HepG2 (cell line): Measurements from ENCODE around the gene NT5DC4.

Experiments
- CTCF ChIP-seq: sonication (generic); formaldehyde crosslinking; IDR thresholded peaks from 2 replicates; pipeline ENCODE4 v1.5.0; 2020; ENCODE audit warnings: mild to moderate bottlenecking, missing genetic modification reagents, moderate library complexity
- HDAC2 ChIP-seq: sonication (generic); formaldehyde crosslinking; IDR thresholded peaks from 2 replicates; pipeline ENCODE4 v1.4.0; 2020; ENCODE audit warnings: missing genetic modification reagents
- NCOA1 ChIP-seq: sonication (generic); formaldehyde crosslinking; IDR thresholded peaks from 2 replicates; pipeline ENCODE4 v1.9.0; 2021; ENCODE audit warnings: missing genetic modification reagents
- NCOA2 ChIP-seq: sonication (generic); formaldehyde crosslinking; IDR thresholded peaks from 2 replicates; pipeline ENCODE4 v1.8.0; 2022; ENCODE audit warnings: inconsistent platforms
- PBX2 ChIP-seq: IDR thresholded peaks from 2 replicates; pipeline ENCODE4 v1.6.1; 2016; ENCODE audit warnings: control low read depth
- POLR2A ChIP-seq, 2 experiments: IDR thresholded peaks; 2 replicates each; pipeline ENCODE4 v1.6.1; 2011; ENCODE audit warnings: low read depth in 2 of 2, low read length in 2 of 2, mild to moderate bottlenecking in 1 of 2, moderate library complexity in 1 of 2; ENCODE audit not compliant: insufficient read depth in 1 of 2
- SMYD3 ChIP-seq: sonication (generic); formaldehyde crosslinking; IDR thresholded peaks from 2 replicates; pipeline ENCODE4 v1.8.1; 2023; ENCODE audit warnings: mild to moderate bottlenecking, missing genetic modification reagents
- ZFP1 ChIP-seq: IDR thresholded peaks from 2 replicates; pipeline ENCODE4 v1.6.1; 2016
- ZNF782 ChIP-seq: sonication (generic); formaldehyde crosslinking; IDR thresholded peaks from 2 replicates; pipeline ENCODE4 v1.4.0; 2020; ENCODE audit warnings: missing genetic modification reagents, mild to moderate bottlenecking, borderline replicate concordance
- TF ChIP-seq, protein P1 (sequence below): sonication (generic); formaldehyde crosslinking; IDR thresholded peaks from 2 replicates; pipeline ENCODE4 v1.4.0; 2020; ENCODE audit warnings: mild to moderate bottlenecking, missing genetic modification reagents
- TF ChIP-seq, protein P2 (sequence below): sonication (generic); formaldehyde crosslinking; IDR thresholded peaks from 2 replicates; pipeline ENCODE4 v1.4.0; 2020; ENCODE audit warnings: mild to moderate bottlenecking, missing genetic modification reagents

DNA sequence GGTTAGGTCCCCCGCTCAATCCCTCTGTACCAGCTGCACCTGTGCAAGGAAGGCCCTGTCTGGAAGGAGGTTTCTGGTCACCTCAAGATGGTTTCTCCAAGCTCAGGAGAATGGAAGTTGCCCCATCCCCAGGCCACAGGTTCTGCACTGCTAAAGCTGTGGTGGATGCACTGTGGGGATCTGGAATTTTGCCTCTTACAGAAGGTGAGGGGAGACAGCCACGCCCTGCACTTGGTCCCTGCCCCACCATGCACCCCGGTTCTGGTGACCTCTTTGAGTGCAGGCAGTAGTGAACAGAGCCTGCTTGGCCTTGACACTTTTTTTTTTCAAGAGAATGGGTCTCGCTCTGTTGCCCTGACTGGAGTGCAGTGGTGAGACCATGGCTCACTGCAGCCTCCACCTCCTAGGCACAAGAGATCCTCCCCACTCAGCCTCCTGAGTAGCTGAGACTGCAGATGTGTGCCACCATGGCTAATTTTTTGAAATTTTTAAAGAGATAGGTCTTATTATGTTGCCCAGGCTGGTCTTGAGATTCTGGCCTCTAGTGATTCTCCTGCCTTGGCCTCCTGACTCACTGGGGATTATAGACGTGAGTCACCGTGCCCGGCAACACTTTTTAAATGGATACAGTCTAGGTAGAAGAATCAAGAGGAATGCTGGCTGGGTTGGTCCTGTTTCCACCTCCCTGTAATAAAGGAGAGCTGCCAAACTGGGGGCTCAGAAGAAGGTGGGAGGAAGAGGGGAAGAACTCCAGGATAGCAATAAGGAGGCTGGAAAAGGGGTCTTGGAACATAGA is 5.8 kb upstream of the NT5DC4 start:
- TF ChIP-seq PBX2 (CRISPR knock-in tag) (no peak), HDAC2 (CRISPR knock-in tag) (no peak), CTCF (CRISPR knock-in tag) (no peak), ZFP1 (CRISPR knock-in tag) (no peak), ZNF782 (CRISPR knock-in tag) (no peak), POLR2A (IDR thresholded peaks at IDR 0.05; ENCODE audit: insufficient read depth in 1 of 2, low read depth in 2 of 2, low read length in 2 of 2) (no peak), NCOA1 (no peak), SMYD3 (CRISPR knock-in tag) (no peak), NCOA2 (CRISPR knock-in tag) (no peak)
- TF ChIP-seq, protein P1, sequence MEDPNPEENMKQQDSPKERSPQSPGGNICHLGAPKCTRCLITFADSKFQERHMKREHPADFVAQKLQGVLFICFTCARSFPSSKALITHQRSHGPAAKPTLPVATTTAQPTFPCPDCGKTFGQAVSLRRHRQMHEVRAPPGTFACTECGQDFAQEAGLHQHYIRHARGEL (CRISPR knock-in tag), result no peak
- TF ChIP-seq, protein P2, sequence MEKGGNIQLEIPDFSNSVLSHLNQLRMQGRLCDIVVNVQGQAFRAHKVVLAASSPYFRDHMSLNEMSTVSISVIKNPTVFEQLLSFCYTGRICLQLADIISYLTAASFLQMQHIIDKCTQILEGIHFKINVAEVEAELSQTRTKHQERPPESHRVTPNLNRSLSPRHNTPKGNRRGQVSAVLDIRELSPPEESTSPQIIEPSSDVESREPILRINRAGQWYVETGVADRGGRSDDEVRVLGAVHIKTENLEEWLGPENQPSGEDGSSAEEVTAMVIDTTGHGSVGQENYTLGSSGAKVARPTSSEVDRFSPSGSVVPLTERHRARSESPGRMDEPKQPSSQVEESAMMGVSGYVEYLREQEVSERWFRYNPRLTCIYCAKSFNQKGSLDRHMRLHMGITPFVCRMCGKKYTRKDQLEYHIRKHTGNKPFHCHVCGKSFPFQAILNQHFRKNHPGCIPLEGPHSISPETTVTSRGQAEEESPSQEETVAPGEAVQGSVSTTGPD (CRISPR knock-in tag), result no peak
